GM23338 (cell line): ENCODE measurements around the gene USP2. TPM values are rescaled to one million over a fixed set of nuclear protein-coding genes. Genes with fewer than 3 reads are reported as not detected.
A peak's percentile ranks its signal among the peaks of the same experiment; 100 is the strongest.

Source experiments
- ATAC-seq: fragments of 200-7000 bp; cut with Tn5 transposase; 3 replicates; pipeline ENCODE4 v1.9.1; 2020
- DNase-seq: peaks from one replicate; pipeline ENCODE4 v3.0.0-alpha.2; 2015; ENCODE audit warnings: low spot score
- H2AFZ ChIP-seq: fragments of 200-600 bp; sonication (generic); 2 replicates; pipeline ENCODE4 v1.8.0; 2016; ENCODE audit warnings: antibody characterized with exemption, mild to moderate bottlenecking, moderate library complexity
- H3F3A ChIP-seq: fragments of 200-600 bp; sonication (generic); replicated peaks from 2 replicates; pipeline ENCODE4 v1.8.0; 2017; ENCODE audit warnings: antibody characterized with exemption, mixed run types, low read depth
- H3K27ac ChIP-seq: fragments of 200-600 bp; sonication (generic); 2 replicates; pipeline ENCODE4 v1.6.1; 2016; ENCODE audit warnings: low read depth
- H3K27me3 ChIP-seq: fragments of 200-600 bp; sonication (generic); 2 replicates; pipeline ENCODE4 v1.8.0; 2016; ENCODE audit warnings: mild to moderate bottlenecking, mixed run types, moderate library complexity; ENCODE audit not compliant: insufficient read depth
- H3K36me3 ChIP-seq: fragments of 200-600 bp; sonication (generic); 2 replicates; pipeline ENCODE4 v1.8.0; 2016; ENCODE audit warnings: mild to moderate bottlenecking; ENCODE audit not compliant: insufficient read depth
- H3K4me1 ChIP-seq: fragments of 200-600 bp; sonication (generic); 2 replicates; pipeline ENCODE4 v1.8.0; 2016; ENCODE audit warnings: mild to moderate bottlenecking, moderate library complexity; ENCODE audit not compliant: insufficient read depth
- H3K4me2 ChIP-seq: fragments of 200-600 bp; sonication (generic); 2 replicates; pipeline ENCODE4 v1.7.1; 2017; ENCODE audit warnings: mixed run types
- H3K4me3 ChIP-seq: fragments of 200-600 bp; sonication (generic); 2 replicates; pipeline ENCODE4 v1.6.1; 2016; ENCODE audit warnings: mixed run types
- H3K79me2 ChIP-seq: fragments of 200-600 bp; sonication (generic); replicated peaks from 2 replicates; pipeline ENCODE4 v1.8.0; 2017; ENCODE audit warnings: mild to moderate bottlenecking; ENCODE audit not compliant: insufficient read depth
- H3K9me2 ChIP-seq: fragments of 200-600 bp; sonication (generic); 2 replicates; pipeline ENCODE4 v1.8.0; 2017; ENCODE audit not compliant: insufficient read depth
- H4K20me1 ChIP-seq: fragments of 200-600 bp; sonication (generic); replicated peaks from 2 replicates; pipeline ENCODE4 v1.8.0; 2017; ENCODE audit warnings: mild to moderate bottlenecking; ENCODE audit not compliant: insufficient read depth
- H3K27ac Mint-ChIP-seq: 2 replicates; pipeline ENCODE4 v1.8.0; 2020; ENCODE audit warnings: inconsistent platforms, mild to moderate bottlenecking, moderate library complexity, mixed read lengths
- H3K27me3 Mint-ChIP-seq: 3 replicates; pipeline ENCODE4 v1.8.0; 2022; ENCODE audit warnings: low read depth, mild to moderate bottlenecking, moderate library complexity, mixed read lengths, inconsistent platforms; ENCODE audit not compliant: insufficient read depth, poor library complexity
- H3K36me3 Mint-ChIP-seq: 3 replicates; pipeline ENCODE4 v1.8.0; 2021; ENCODE audit warnings: low read depth, mild to moderate bottlenecking, inconsistent platforms, moderate library complexity, mixed read lengths
- H3K4me1 Mint-ChIP-seq: 3 replicates; pipeline ENCODE4 v1.8.0; 2020; ENCODE audit warnings: mild to moderate bottlenecking, inconsistent platforms, mixed read lengths
- H3K4me3 Mint-ChIP-seq: 3 replicates; pipeline ENCODE4 v1.8.0; 2021; ENCODE audit warnings: moderate library complexity, mild to moderate bottlenecking, inconsistent platforms, mixed read lengths
- H3K9me3 Mint-ChIP-seq: 3 replicates; pipeline ENCODE4 v1.8.0; 2020; ENCODE audit warnings: moderate library complexity, mild to moderate bottlenecking, inconsistent platforms, mixed read lengths
- CREB1 ChIP-seq: fragments of 250-450 bp; sonication (Bioruptor Pico); IDR thresholded peaks from 2 replicates; pipeline ENCODE4 v1.5.0; 2020; ENCODE audit warnings: low read depth, mild to moderate bottlenecking, moderate library complexity
- ETS1 ChIP-seq: IDR thresholded peaks from 2 replicates; pipeline ENCODE4 v1.6.1; 2016; ENCODE audit warnings: antibody characterized with exemption
- EZH2 ChIP-seq: fragments of 200-600 bp; sonication (generic); IDR thresholded peaks from one replicate; pipeline ENCODE4 v1.8.0; 2017; ENCODE audit warnings: antibody characterized with exemption, mild to moderate bottlenecking, low read depth; ENCODE audit not compliant: unreplicated experiment
- EZH2phosphoT487 ChIP-seq: fragments of 200-600 bp; sonication (generic); IDR thresholded peaks from one replicate; pipeline ENCODE4 v1.8.1; 2018; ENCODE audit warnings: antibody characterized with exemption; ENCODE audit not compliant: unreplicated experiment
- JUNB ChIP-seq: IDR thresholded peaks from one replicate; pipeline ENCODE4 v1.6.1; 2016; ENCODE audit warnings: antibody characterized with exemption; ENCODE audit not compliant: unreplicated experiment
- NANOG ChIP-seq: IDR thresholded peaks from 2 replicates; pipeline ENCODE4 v1.6.1; 2016; ENCODE audit warnings: antibody characterized with exemption, borderline replicate concordance
- POLR2AphosphoS5 ChIP-seq: IDR thresholded peaks from 2 replicates; pipeline ENCODE4 v1.6.1; 2016; ENCODE audit warnings: antibody characterized with exemption, low read depth
- STAT1 ChIP-seq: IDR thresholded peaks from one replicate; pipeline ENCODE4 v1.6.1; 2016; ENCODE audit warnings: antibody characterized with exemption; ENCODE audit not compliant: unreplicated experiment
- ZNF114 ChIP-seq: fragments of 250-450 bp; sonication (Bioruptor Pico); IDR thresholded peaks from 2 replicates; pipeline ENCODE4 v1.5.0; 2020; ENCODE audit warnings: mild to moderate bottlenecking, moderate library complexity
- ZNF331 ChIP-seq: fragments of 250-450 bp; sonication (Bioruptor Pico); IDR thresholded peaks from 2 replicates; pipeline ENCODE4 v1.5.0; 2020; ENCODE audit warnings: low read depth, mild to moderate bottlenecking, moderate library complexity
- ZNF462 ChIP-seq: fragments of 250-450 bp; sonication (Bioruptor Pico); IDR thresholded peaks from 2 replicates; pipeline ENCODE4 v1.5.0; 2020; ENCODE audit warnings: mild to moderate bottlenecking, moderate library complexity
- polyA plus RNA-seq: library from polyadenylated mRNA; unstranded; fragments of >200 nt; fragmentation: Nextera tagmentation; extraction: Ambion mirVana; gene quantifications from 2 replicates; pipeline ENCODE4 v1.2.1, GENCODE V29; 2016
- total RNA-seq: library from RNA; depleted of rRNA; stranded (reverse); fragments of >200 nt; shearing (Covaris generic); gene quantifications from 2 replicates; pipeline ENCODE4 v1.2.3, GENCODE V29; 2014
- TF ChIP-seq, protein P1 (sequence below): IDR thresholded peaks from one replicate; pipeline ENCODE4 v1.6.1; 2018; ENCODE audit warnings: antibody characterized with exemption; ENCODE audit not compliant: unreplicated experiment
- TF ChIP-seq, protein P2 (sequence below), 2 experiments: fragments of 200-600 bp in 1 of 2; sonication (generic) in 1 of 2; conservative IDR thresholded peaks; 2 replicates each; pipeline versions ENCODE4 v1.5.1 to v1.6.1; 2016 to 2017; ENCODE audit warnings: antibody characterized with exemption in 2 of 2, low read depth in 2 of 2, mild to moderate bottlenecking in 2 of 2, moderate library complexity in 1 of 2

USP2 gene
- total and polyA plus RNA-seq, 2 experiments from 2014 or later = 4.9 to 5.0 TPM

GRCh38 chr11:119314726-119315125 lies 66.8 kb downstream of the USP2 start:
- Mint-ChIP-seq H3K27me3 (peaks cover 52% of the 10 kb centered on the region), H3K4me3 (peak overlapping the region; percentile 68), H3K36me3 (peaks cover 6% of the 10 kb centered on the region; the same call in 2 of the 3 replicates), H3K4me1 (peaks cover 27% of the 10 kb centered on the region), H3K9me3 (no peaks in the 10 kb centered on the region), H3K27ac (no peak overlapping the region)
- Histone ChIP-seq H3K4me1 (peaks cover 35% of the 10 kb centered on the region), H3F3A (peaks cover 15% of the 10 kb centered on the region), H3K27me3 (peaks cover 41% of the 10 kb centered on the region), H3K36me3 (no peaks in the 10 kb centered on the region), H3K27ac (no peak overlapping the region), H3K79me2 (no peaks in the 10 kb centered on the region), H2AFZ (0 out of 2 replicates have a peak overlapping the region, but pooled peaks have one; percentile 52), H3K4me3 (peak overlapping the region; percentile 86), H4K20me1 (peaks cover 7% of the 10 kb centered on the region), H3K4me2 (peak overlapping the region; percentile 98), H3K9me2 (no peaks in the 10 kb centered on the region)
- DNase-seq = no peak
- no peak for ATAC-seq
- TF ChIP-seq JUNB (no peak), ZNF462 (CRISPR knock-in tag) (no peak), STAT1 (no peak), ETS1 (no peak), EZH2 (no peak), EZH2phosphoT487 (no peak), ZNF114 (CRISPR knock-in tag) (no peak), POLR2AphosphoS5 (no peak), NANOG (no peak), ZNF331 (CRISPR knock-in tag) (no peak), CREB1 (CRISPR knock-in tag) (no peak)
- TF ChIP-seq, protein P1, sequence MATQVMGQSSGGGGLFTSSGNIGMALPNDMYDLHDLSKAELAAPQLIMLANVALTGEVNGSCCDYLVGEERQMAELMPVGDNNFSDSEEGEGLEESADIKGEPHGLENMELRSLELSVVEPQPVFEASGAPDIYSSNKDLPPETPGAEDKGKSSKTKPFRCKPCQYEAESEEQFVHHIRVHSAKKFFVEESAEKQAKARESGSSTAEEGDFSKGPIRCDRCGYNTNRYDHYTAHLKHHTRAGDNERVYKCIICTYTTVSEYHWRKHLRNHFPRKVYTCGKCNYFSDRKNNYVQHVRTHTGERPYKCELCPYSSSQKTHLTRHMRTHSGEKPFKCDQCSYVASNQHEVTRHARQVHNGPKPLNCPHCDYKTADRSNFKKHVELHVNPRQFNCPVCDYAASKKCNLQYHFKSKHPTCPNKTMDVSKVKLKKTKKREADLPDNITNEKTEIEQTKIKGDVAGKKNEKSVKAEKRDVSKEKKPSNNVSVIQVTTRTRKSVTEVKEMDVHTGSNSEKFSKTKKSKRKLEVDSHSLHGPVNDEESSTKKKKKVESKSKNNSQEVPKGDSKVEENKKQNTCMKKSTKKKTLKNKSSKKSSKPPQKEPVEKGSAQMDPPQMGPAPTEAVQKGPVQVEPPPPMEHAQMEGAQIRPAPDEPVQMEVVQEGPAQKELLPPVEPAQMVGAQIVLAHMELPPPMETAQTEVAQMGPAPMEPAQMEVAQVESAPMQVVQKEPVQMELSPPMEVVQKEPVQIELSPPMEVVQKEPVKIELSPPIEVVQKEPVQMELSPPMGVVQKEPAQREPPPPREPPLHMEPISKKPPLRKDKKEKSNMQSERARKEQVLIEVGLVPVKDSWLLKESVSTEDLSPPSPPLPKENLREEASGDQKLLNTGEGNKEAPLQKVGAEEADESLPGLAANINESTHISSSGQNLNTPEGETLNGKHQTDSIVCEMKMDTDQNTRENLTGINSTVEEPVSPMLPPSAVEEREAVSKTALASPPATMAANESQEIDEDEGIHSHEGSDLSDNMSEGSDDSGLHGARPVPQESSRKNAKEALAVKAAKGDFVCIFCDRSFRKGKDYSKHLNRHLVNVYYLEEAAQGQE = no peak
- TF ChIP-seq, protein P2, sequence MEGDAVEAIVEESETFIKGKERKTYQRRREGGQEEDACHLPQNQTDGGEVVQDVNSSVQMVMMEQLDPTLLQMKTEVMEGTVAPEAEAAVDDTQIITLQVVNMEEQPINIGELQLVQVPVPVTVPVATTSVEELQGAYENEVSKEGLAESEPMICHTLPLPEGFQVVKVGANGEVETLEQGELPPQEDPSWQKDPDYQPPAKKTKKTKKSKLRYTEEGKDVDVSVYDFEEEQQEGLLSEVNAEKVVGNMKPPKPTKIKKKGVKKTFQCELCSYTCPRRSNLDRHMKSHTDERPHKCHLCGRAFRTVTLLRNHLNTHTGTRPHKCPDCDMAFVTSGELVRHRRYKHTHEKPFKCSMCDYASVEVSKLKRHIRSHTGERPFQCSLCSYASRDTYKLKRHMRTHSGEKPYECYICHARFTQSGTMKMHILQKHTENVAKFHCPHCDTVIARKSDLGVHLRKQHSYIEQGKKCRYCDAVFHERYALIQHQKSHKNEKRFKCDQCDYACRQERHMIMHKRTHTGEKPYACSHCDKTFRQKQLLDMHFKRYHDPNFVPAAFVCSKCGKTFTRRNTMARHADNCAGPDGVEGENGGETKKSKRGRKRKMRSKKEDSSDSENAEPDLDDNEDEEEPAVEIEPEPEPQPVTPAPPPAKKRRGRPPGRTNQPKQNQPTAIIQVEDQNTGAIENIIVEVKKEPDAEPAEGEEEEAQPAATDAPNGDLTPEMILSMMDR (conservative IDR thresholded peaks at IDR 0.05; ENCODE audit: low read depth in 2 of 2) = no peak
